WTC11 (cell line): ENCODE data around the gene IL23A. TPM values are rescaled to one million over a fixed set of nuclear protein-coding genes. Genes with fewer than 3 reads are reported as not detected.

Experiments used
- total RNA-seq: library from RNA; stranded (reverse); gene quantifications from 3 replicates; pipeline ENCODE4 v1.2.3, GENCODE V29; 2021

The IL23A gene
- total RNA-seq, 1 experiment from 2014 or later, result 2.9 TPM

Other genes with a start within 250 kb of the IL23A start
- 198 to 249 TPM (median 199 TPM) in 3 replicates for gene PA2G4, start 234.3 kb upstream of the IL23A start, total RNA-seq
- 4,004 to 4,366 TPM (median 4,314 TPM) in 3 replicates for gene RPL41, start 222.3 kb upstream of the IL23A start, total RNA-seq
- gene ZC3H10, start 220.6 kb upstream of the IL23A start, total RNA-seq, result 11.3 to 13.6 TPM (median 13.1 TPM) in 3 replicates
- gene ESYT1, start 210.6 kb upstream of the IL23A start, total RNA-seq, result 77.7 to 80.8 TPM (median 80.1 TPM) in 3 replicates
- gene MYL6B, start 186.3 kb upstream of the IL23A start, total RNA-seq, result 171 to 180 TPM (median 173 TPM) in 3 replicates
- 835 to 932 TPM (median 844 TPM) in 3 replicates for gene MYL6, start 180.5 kb upstream of the IL23A start, total RNA-seq
- 72.8 to 77.9 TPM (median 76.8 TPM) in 3 replicates for gene SMARCC2, start 149.4 kb upstream of the IL23A start, total RNA-seq
- 45.5 to 57.4 TPM (median 48.7 TPM) in 3 replicates for gene RNF41, start 117.0 kb upstream of the IL23A start, total RNA-seq
- 42.7 to 47.9 TPM (median 47.5 TPM) in 3 replicates for gene NABP2, start 114.5 kb upstream of the IL23A start, total RNA-seq
- 0.26 to 0.62 TPM (median 0.46 TPM) in 3 replicates for gene SLC39A5, start 108.8 kb upstream of the IL23A start, total RNA-seq
- gene ANKRD52, start 80.5 kb upstream of the IL23A start, total RNA-seq, result 33.0 to 41.2 TPM (median 38.6 TPM) in 3 replicates
- gene COQ10A, start 71.9 kb upstream of the IL23A start, total RNA-seq, result 22.7 to 26.2 TPM (median 24.4 TPM) in 3 replicates
- 241 to 275 TPM (median 246 TPM) in 3 replicates for gene CS, start 38.6 kb upstream of the IL23A start, total RNA-seq
- gene CNPY2, start 22.9 kb upstream of the IL23A start, total RNA-seq, result 171 to 193 TPM (median 192 TPM) in 3 replicates
- 46.7 to 58.0 TPM (median 57.5 TPM) in 3 replicates for gene PAN2, start 4.9 kb upstream of the IL23A start, total RNA-seq
- gene STAT2, start 21.2 kb downstream of the IL23A start, total RNA-seq, result 53.2 to 54.5 TPM (median 54.5 TPM) in 3 replicates
- 0.11 TPM in 1 of 3 replicates, not detected in the others for gene APOF, start 24.0 kb downstream of the IL23A start, total RNA-seq
- 60.9 to 67.1 TPM (median 64.9 TPM) in 3 replicates for gene TIMELESS, start 110.5 kb downstream of the IL23A start, total RNA-seq
- gene MIP, start 115.8 kb downstream of the IL23A start, total RNA-seq, result not detected in 3 replicates
- gene SPRYD4, start 129.7 kb downstream of the IL23A start, total RNA-seq, result 2.8 to 4.2 TPM (median 3.1 TPM) in 3 replicates
- 14.8 to 17.2 TPM (median 15.9 TPM) in 3 replicates for gene GLS2, start 149.3 kb downstream of the IL23A start, total RNA-seq
- gene RBMS2, start 182.9 kb downstream of the IL23A start, total RNA-seq, result 11.8 to 16.7 TPM (median 16.1 TPM) in 3 replicates